ACHN (cell line): ENCODE measurements around the gene GJC2.
"Not testable (repeated sequence)": the region's sequence is repeated elsewhere in the genome, so short reads cannot be mapped to it uniquely, and the experiment has no call there.

Experiments used
- DNase-seq: peaks from one replicate; pipeline ENCODE4 v3.0.0-alpha.2; 2015
- in situ Hi-C: cut with HindIII; loops from 2 replicates; pipeline ENCODE4 v1.10.0; 2017; ENCODE audit warnings: low sequenced_read_pairs, low pct_ligation_motif_present, low pct_unique_long_range_greater_than_20kb

GJC2 gene

GRCh38 chr1:228177721-228178710, 28.3 kb downstream of the GJC2 start:
- DNase-seq = no peak
- in situ Hi-C loops = no loop called here

- DNase-seq = no peak
- in situ Hi-C loops = no loop called here
Measured at GRCh38 chr1:228178737-228179684, 29.3 kb downstream of the GJC2 start.

- in situ Hi-C loops = no loop called here
- DNase-seq = peak; percentile 16
Measured at GRCh38 chr1:228180271-228180958, 30.7 kb downstream of the GJC2 start.

- no peak for DNase-seq
- in situ Hi-C loops = no loop called here
Measured at GRCh38 chr1:228180959-228181644, 31.4 kb downstream of the GJC2 start.

- in situ Hi-C loops = no loop called here
- DNase-seq = no peak
Measured at GRCh38 chr1:228181645-228182034, 31.9 kb downstream of the GJC2 start.

- no peak for DNase-seq
- in situ Hi-C loops = no loop called here
Measured at GRCh38 chr1:228182296-228183030, 32.7 kb downstream of the GJC2 start.

- in situ Hi-C loops = no loop called here
Measured at GRCh38 chr1:228184152-228184551, 34.4 kb downstream of the GJC2 start.

GRCh38 chr1:228185641-228185965, 35.9 kb downstream of the GJC2 start:
- DNase-seq = no peak
- in situ Hi-C loops = no loop called here

More at GRCh38 chr1:228184152-228184551, 34.4 kb downstream of the GJC2 start:
- DNase-seq = no peak

- DNase-seq, in situ Hi-C loops: not testable (repeated sequence)
Measured at GRCh38 chr1:228188249-228188648, 38.5 kb downstream of the GJC2 start.

- in situ Hi-C loops = no loop called here
- DNase-seq = no peak
Measured at GRCh38 chr1:228190182-228190581, 40.5 kb downstream of the GJC2 start.

GRCh38 chr1:228190778-228191177, 41.0 kb downstream of the GJC2 start:
- in situ Hi-C loops = no loop called here
- DNase-seq = no peak

- no peak for DNase-seq
- in situ Hi-C loops = no loop called here
Measured at GRCh38 chr1:228194436-228194835, 44.7 kb downstream of the GJC2 start.

- DNase-seq = no peak
- in situ Hi-C loops = no loop called here
Measured at GRCh38 chr1:228194921-228195812, 45.4 kb downstream of the GJC2 start.

- DNase-seq = no peak
- in situ Hi-C loops = no loop called here
Measured at GRCh38 chr1:228197555-228198147, 47.9 kb downstream of the GJC2 start.

- peak; percentile 28 for DNase-seq
- in situ Hi-C loops = no loop called here
Measured at GRCh38 chr1:228198977-228199590, 49.4 kb downstream of the GJC2 start.

GRCh38 chr1:228204958-228205357, 55.2 kb downstream of the GJC2 start:
- in situ Hi-C loops = no loop called here
- DNase-seq = no peak
